Hematopoietic multipotent progenitor cell treated with erythropoietin and hydrocortisone succinate and interleukin-3 and kit ligand, for 4 days (in vitro differentiated cells): ENCODE data around the gene IFRD2.
A peak's percentile ranks its signal among the peaks of the same experiment; 100 is the strongest.
"Not testable (repeated sequence)": the region's sequence is repeated elsewhere in the genome, so short reads cannot be mapped to it uniquely, and the experiment has no call there.

Source experiments
- DNase-seq: peaks from one replicate; pipeline ENCODE4 v3.0.0-alpha.2; 2015

IFRD2 gene

DNA sequence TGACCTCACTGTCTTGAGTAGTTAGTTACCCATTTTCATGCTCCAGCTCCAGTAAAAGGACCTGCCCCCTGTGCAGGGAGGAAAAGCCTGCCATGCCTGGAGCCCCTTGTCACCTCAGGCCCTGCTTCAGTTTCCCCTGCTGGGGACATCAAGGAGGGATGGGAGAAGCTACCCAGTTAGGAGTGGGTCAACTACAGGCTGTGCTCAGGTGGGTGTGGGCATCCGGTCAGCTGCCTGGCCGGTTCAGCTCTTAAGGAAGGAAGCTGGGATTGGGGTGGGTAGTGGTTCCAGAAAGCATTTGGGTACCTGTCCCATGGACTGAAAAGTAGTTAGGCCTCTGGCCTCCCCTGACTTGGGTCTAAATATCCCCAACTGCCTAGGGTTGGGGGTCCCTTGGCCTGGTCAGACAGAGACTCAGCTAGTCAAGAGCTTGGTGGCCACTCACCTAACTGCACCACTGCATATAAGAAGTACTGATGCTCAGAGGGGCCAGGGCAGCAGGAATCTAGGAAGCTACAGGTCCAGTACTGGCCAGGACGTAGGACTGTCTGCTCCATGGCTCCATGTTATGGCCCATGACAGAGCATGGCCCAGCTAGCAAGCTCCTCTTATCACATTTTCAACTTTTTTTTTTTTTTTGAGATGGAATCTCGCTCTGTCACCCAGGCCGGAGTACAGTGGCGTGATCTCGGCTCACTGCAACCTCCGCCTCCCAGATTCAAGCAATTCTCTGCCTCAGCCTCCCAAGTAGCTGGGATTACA, 12.8 kb downstream of the IFRD2 start:
- DNase-seq = no peak

DNA sequence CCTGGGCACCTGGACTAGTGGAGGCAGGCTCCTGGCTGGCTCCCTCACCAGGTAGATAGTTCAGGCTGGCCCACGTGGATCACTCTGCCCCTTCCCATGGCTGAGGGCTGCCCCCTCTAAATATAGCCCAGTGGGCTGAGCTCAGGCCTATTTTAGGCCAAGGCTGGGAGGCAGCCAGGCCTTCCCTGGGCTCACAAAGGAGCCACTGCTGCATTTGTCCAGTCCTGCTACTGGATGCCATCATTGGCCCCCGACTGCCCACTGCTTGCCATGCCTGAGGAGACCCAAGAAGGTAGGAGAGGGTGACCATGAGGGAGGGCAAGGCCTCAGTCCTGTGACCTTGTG, 13.4 kb downstream of the IFRD2 start, which contains the start of gene LSMEM2:
Gene LSMEM2 (plus strand): TSS at position 208 of the 345 bp plus-strand sequence. CDS start 27 bp downstream, at position 235.
- DNase-seq = no peak

DNA sequence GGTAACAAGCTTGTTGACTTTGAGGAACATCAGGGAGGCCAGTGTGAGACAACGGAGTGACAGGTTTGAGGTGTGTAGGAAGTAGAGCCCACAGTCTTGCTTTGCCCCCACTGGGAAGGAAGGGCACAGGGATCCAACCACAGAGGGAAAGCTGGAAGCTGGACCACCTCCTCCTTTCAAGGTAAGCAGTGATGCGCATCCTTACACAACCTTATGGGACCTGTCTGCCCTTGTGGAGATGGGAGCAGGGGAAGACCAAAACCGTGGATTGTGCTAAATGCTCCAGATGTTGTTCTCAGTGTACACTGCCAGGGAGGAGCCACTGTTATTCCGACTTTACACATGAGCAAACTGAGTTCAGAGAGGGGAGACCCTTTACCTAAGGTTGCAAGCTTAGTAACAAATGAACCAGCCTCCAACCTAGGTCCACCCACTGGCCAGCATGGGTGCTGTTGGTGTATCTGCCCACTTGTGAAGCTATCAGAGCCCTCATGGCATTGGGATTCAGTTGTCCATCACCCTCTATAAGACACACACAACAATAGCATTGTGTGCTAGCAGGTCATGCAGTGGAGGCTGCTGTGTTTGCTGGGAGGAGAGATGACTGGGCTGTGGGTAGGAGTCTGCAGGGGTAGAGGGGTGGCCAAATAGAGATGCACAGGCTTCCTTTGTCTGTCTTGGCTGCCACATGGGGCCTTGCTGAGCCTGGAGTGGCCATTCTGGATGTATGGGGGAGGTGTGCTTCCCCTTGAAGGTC, 13.9 kb downstream of the IFRD2 start:
- no peak for DNase-seq

DNA sequence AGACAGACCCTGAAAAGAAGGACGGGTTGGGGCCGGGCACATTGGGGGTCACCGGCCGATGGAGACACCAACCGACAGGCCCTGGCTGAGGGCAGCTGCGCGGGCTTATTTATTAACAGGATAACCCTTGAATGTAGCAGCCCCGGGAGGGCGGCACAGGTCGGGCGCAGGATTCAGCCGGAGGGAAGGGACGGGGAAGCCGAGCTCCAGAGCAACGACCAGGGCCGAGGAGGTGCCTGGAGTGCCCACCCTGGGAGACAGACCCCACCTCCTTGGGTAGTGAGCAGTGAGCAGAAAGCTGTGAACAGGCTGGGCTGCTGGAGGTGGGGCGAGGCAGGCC, 15.5 kb downstream of the IFRD2 start:
- no peak for DNase-seq

DNA sequence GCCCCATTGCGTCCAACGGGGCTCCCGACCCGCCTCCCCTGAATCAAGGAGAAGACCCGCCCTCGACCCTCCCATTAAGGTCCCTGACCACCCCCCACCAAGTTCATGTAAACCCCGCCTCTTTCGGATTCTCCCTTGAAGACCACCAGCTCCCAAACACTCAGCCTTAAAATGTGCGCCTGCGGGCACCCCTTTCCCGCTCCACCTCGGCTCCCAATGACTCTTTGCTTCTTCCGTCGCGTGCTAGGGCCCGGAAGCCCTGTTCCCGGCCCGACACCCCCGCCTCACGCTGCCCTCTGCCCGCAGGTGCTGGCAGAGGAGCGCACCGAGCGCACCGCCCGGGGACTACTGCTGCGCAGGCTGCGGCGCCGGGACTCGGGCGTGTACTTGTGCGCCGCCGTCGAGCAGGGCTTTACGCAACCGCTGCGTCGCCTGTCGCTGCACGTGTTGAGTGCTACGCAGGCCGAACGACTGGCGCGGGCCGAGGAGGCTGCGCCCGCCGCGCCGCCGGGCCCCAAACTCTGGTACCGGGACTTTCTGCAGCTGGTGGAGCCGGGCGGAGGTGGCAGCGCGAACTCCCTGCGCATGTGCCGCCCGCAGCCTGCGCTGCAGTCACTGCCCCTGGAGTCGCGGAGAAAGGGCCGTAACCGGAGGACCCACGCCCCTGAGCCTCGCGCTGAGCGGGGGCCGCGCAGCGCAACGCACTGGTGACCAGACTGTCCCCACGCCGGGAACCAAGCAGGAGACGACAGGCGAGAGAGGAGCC, 16.1 kb downstream of the IFRD2 start:
- peak; percentile 67 for DNase-seq

DNA sequence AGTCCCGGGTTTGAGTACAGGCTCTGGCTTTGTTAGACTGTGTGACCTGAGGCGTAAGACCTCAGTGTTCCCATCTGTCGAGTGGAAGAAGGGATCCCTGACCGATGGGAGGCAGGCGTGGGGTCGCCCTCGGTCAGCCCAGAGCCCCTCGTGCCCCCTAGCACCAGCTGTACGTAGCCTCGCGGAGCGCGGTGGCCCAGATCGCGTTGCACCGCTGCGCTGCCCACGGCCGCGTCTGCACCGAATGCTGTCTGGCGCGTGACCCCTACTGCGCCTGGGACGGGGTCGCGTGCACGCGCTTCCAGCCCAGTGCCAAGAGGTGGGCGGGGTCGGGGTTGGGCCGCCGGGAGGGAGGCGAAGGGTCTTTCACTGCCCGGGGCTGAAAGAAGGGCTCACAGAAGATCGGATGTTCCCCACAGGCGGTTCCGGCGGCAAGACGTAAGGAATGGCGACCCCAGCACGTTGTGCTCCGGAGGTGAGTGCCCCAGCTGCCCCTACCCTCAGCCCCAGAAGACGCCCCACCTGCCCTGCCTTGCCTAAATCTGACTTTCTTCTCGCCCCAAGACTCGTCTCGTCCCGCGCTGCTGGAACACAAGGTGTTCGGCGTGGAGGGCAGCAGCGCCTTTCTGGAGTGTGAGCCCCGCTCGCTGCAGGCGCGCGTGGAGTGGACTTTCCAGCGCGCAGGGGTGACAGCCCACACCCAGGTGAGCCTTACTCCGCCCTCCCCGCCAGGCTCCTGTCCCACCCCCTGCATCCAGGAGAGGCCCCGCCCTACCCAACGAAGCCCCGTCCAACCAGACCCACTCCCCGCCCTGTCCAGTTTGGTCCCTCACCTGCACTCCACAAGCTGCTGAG, 16.9 kb downstream of the IFRD2 start:
- DNase-seq = no peak

DNA sequence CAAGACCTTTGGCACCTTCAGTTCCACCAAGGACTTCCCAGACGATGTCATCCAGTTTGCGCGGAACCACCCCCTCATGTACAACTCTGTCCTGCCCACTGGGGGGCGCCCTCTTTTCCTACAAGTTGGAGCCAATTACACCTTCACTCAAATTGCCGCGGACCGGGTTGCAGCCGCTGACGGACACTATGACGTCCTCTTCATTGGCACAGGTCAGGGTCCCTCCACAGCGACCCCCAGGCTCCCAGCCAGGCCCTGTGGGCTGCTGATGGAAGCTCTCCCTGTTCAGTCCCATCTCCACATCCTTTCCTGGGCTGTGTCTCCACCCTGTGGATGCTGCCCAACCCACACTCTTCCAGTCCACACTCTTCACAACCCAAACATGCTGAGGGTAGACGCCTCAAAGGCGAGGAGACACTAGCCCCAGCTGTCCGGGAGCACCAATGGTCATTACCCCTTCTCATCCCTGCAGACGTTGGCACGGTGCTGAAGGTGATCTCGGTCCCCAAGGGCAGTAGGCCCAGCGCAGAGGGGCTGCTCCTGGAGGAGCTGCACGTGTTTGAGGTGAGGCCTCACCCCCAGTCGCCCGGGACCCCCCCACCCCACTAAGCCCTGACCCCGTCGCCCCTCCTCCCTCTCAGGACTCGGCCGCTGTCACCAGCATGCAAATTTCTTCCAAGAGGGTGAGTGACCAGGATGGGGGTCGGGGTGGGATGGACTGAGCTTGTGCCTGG, 17.7 kb downstream of the IFRD2 start:
- peak; percentile 88 for DNase-seq

DNA sequence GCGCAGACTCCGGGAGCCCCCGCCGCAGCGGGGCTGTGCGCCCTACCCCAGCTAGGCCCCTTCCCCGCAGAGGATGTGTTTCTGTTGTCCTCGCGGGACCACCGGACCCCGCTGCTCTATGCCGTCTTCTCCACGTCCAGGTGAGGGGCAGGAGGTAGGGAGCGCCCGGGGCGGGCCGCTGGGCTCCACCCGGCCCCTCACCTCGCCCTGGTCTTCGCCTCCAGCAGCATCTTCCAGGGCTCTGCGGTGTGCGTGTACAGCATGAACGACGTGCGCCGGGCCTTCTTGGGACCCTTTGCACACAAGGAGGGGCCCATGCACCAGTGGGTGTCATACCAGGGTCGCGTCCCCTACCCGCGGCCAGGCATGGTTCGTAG, 18.6 kb downstream of the IFRD2 start:
- no peak for DNase-seq

DNA sequence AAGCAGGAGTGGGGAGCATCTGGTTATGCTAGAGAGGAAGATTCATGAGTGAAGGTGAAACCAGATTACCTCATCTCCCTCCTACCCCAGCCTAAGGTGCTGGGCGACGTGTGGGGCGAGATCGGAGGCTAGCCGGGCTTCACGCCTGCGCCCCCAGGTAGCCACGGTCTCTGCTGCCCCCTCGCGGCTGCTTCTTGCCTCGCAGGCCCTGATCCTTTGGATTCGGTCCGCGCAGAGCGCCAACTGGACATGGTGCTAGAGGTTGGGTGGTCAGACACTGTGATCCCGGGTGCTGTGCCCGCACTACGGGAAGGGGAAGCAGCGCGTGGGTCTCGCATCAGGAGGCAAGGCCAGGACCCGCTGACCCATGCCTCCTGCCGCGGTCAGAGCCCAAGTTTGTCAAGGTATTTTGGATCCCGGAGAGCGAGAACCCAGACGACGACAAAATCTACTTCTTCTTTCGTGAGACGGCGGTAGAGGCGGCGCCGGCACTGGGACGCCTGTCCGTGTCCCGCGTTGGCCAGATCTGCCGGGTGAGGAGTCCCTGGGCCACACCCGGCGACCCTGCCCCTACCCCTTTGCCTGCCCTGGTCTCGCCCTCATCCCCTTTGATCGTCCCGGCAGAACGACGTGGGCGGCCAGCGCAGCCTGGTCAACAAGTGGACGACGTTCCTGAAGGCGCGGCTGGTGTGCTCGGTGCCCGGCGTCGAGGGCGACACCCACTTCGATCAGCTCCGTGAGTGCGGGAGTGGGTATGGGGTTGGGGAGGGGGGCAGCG, 19.1 kb downstream of the IFRD2 start:
- peak; percentile 89 for DNase-seq

DNA sequence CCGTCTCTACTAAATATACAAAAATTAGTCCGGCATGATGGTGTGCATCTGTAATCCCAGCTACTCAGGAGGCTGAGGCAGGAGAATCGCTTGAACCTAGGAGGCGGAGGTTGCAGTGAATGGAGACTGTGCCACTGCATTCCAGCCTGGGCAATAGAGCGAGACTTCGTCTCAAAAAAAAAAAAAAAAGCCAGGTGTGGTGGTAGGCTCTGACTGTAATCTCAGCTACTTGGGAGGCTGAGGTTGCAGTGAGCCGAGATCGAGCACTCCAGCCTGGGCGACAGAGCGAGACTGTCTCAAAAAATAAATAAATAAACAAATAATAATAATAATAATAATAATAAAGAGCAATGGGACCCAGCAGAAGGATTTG, 19.7 kb downstream of the IFRD2 start:
- DNase-seq = not testable (repeated sequence)

DNA sequence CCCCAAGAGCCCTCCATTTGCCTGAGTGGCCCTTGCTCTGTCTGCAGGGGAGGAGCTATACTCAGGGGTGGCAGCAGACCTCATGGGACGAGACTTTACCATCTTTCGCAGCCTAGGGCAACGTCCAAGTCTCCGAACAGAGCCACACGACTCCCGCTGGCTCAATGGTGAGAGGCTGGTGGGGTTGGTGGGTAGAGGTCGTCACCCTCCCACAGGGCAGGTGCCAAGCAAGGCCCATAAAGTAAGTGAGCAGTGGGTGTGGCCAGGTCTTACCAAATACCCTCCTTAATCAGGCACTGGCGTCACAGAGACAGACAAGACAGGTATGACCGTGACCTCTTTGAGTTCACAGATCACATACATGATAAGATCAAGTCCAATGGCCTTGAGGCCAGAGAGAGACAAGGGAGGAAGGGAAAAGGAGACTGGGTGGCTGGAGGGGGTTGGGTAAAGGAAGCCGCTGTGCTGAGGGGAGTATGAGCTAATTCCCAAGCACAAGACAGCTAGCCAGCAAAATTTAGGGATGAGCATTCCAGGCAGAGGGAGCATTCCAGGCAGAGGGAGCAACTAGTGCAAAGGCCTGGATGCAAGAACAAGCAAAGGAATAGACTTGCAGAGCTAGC, 20.8 kb downstream of the IFRD2 start:
- no peak for DNase-seq

DNA sequence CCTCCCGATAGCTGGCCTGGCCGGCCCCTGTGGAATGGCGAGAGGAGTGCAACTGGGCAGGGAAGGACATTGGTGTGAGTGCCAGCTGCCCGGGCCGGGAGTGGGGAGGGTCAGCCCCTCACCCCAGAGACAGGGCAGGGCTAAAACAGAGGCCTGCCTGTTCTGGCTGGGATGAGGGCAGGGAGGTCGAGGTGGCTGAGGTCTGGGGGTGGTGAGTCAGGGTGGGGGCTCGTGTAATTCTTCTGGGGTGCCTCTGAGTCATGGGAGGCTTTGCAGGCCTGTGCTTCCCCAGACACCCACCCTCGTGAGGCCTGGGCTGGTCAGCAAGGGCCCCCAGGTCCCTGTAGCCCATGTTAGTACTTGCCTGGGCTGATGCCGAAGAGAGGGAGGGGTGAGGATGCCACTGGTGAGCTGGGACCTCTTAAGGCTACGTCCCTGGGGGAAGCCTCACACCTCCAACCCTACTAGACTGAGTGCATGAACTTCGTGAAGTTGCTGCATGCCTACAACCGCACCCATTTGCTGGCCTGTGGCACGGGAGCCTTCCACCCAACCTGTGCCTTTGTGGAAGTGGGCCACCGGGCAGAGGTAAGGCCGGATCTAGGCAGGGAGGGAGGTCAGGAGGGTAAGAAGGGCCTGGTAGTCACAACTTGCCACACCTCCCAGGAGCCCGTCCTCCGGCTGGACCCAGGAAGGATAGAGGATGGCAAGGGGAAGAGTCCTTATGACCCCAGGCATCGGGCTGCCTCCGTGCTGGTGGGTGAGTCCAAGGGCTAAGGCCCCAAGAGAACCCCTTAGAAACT, 21.6 kb downstream of the IFRD2 start:
- DNase-seq = no peak

DNA sequence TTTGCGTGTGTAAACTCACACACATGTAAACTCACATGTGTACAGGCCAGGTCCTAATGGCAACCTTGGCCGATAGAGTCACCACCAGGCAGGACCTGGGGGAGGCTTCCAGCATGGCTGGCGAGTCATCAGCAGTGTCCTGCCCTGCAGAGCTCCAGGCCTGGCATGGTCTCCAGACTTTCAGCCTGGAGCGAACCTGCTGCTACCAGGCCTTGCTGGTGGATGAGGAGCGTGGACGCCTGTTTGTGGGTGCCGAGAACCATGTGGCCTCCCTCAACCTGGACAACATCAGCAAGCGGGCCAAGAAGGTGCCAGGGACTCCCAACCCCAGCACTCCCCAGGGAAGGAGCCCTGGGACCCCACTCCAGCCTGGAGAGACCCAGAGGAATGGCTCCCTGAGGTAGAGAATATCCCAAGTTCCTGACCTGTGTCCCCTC, 22.2 kb downstream of the IFRD2 start:
- no peak for DNase-seq

DNA sequence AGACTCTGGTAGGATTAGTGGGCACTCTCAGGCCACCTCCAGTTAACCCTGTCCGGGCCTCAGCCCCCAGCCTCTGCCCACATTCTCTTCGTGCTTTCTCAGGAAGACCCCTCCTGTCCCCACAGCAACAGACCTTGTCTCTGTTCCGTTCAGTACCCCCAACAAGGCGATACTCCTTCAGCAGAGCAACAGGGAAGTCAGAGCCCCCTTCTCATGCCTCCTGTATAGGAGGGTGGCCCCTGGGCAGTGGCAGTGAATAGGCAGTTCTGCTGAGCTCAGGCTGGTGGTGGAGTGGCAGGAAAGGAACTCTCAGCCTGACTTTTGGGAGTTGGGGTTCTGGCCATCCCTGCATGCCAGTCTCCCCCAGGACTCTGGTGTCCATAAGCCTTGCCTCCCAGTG, 22.8 kb downstream of the IFRD2 start:
- no peak for DNase-seq

DNA sequence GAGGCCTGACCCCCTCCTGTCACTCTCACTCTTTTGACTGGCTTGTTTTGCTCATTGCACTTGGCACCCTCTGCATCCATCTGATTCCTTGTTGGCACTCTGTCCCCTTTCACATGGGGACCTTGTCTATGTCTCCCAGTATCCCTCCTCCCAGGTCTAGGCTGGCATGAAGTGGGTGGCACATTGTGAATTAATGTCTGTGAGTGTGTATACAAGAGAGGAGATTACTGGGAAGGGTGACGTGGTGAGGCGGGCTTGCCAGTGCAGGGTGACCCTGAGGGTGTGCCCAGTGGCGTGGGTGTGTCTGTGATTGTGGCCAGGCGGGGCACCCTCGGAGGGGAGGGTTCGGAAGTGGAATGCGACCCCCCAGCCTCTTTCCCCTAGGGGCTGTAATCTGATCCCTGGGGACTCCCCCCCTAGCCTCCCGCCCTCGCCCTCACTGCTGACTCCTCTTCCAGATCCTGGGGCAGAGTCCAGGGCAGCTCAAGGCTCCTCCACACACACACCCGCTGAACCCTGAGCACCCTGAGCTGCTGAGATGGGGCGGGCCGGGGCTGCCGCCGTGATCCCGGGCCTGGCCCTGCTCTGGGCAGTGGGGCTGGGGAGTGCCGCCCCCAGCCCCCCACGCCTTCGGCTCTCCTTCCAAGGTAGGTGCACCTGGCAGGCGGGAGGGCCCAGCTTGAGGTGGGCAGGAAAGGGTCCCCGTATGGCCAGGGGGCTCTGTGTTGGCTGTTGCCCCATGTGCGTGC, 23.4 kb downstream of the IFRD2 start, which contains the start of gene SEMA3B:
Gene SEMA3B (plus strand): TSS at position 445 of the 749 bp plus-strand sequence. CDS start 94 bp downstream, at position 539.
- DNase-seq = no peak

DNA sequence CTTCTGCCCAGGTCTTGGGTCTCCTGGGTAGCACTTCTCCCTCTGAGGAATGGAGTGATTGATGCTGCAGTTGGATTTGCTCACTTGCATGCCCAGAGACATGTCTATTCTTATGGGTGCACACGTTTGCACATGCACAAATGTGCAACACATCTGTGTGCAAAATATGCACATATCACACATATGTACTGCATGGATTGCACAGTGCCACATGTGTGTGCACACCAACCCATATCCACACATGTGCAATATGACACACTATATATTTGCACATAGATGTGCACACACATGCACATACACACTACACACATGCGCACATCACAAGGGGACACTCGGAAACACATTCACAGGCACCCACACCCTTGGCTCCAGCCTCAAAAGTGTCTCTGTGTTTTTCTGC, 24.0 kb downstream of the IFRD2 start:
- no peak for DNase-seq

DNA sequence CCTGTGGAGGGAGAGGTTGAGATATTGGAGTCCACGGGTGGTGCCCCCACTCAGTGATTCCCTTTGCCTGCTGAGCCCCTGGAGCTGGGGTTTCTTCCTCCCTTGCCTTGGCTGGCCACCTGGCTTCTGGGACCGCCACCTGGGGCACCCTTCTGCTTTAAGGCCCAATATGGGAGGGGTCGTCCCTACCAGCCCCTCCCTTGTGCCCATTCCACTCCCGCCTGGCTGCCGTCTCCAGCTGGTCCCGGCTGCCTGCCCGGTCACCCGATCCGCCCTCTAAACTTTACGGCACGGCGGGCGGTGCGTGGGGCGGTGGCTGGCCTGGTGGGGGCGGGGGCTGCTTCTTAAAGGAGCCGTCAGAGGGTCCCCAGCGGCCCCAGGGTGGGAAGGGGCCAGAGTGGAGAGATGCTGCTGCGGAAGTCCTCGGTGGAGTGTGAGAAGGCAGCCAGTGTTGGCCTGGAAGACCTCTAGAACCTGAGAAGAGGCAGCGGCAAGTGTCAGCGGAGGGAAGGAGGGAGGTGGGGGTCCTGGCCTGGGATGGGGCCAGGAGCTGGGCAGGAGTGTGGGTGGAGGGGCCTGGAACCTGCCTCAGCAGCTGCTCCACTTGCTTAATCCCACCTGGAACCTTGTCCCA, 24.8 kb downstream of the IFRD2 start:
- no peak for DNase-seq

DNA sequence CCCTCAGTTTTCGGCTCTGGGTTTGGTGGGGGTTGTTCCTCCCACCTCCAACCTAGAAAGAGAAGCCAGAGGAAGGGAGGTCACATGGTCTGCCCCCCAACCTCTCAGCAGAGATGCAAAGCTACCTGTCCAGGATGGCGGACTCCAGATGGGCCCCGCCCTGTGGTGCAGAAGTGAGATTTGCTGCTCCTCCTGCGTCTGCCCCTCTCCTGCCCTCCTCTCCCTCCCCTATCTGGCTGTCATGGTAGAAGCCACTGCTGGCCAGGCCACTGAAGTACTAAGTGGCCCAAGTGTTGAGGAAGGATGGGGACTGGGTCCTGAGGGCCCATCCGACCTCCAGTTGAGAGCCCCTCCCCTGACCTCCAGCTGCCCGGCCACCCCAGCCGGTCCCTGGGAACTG, 25.4 kb downstream of the IFRD2 start:
- DNase-seq = no peak

DNA sequence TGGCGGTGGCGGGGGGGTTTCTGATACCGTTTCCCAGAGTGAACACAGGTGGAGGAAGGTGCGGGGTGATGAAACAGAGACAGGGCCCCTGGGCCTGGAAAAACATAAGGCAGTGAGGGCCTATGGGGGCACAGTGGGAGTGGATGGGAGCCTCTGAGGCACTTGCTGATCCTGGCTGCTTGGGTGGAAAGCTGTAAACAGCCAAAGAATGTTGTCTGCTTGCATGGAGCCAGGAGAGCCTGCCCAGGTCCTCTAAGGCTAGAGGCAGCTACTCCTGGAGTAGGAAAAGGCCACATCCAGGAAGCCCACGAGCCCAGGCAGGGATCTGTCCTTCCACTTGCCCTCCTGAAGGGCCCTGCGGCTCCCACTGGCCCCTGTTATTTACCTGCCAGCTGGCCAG, 26.2 kb downstream of the IFRD2 start:
- no peak for DNase-seq
